HEK293 (cell line): ENCODE results near the gene FNIP1.

Experiments used
- PATZ1 ChIP-seq: fragments of 450-650 bp; formaldehyde crosslinking; IDR thresholded peaks from 2 replicates; pipeline ENCODE4 v1.5.1; 2016; ENCODE audit warnings: missing biosample characterization, missing genetic modification characterization
- REPIN1 ChIP-seq: fragments of 450-650 bp; formaldehyde crosslinking; IDR thresholded peaks from 2 replicates; pipeline ENCODE4 v1.5.1; 2017; ENCODE audit warnings: missing biosample characterization, missing genetic modification characterization, low read depth
- ZNF660 ChIP-seq: fragments of 450-650 bp; IDR thresholded peaks from 2 replicates; pipeline ENCODE4 v1.5.1; 2018; ENCODE audit warnings: missing biosample characterization, mild to moderate bottlenecking, missing genetic modification characterization
- ZNF704 ChIP-seq: fragments of 450-650 bp; formaldehyde crosslinking; IDR thresholded peaks from 2 replicates; pipeline ENCODE4 v1.5.1; 2016; ENCODE audit warnings: missing biosample characterization, missing genetic modification characterization
- TF ChIP-seq, protein P1 (sequence below): fragments of 450-650 bp; formaldehyde crosslinking; IDR thresholded peaks from 2 replicates; pipeline ENCODE4 v1.5.1; 2016; ENCODE audit warnings: missing biosample characterization, missing genetic modification characterization

DNA sequence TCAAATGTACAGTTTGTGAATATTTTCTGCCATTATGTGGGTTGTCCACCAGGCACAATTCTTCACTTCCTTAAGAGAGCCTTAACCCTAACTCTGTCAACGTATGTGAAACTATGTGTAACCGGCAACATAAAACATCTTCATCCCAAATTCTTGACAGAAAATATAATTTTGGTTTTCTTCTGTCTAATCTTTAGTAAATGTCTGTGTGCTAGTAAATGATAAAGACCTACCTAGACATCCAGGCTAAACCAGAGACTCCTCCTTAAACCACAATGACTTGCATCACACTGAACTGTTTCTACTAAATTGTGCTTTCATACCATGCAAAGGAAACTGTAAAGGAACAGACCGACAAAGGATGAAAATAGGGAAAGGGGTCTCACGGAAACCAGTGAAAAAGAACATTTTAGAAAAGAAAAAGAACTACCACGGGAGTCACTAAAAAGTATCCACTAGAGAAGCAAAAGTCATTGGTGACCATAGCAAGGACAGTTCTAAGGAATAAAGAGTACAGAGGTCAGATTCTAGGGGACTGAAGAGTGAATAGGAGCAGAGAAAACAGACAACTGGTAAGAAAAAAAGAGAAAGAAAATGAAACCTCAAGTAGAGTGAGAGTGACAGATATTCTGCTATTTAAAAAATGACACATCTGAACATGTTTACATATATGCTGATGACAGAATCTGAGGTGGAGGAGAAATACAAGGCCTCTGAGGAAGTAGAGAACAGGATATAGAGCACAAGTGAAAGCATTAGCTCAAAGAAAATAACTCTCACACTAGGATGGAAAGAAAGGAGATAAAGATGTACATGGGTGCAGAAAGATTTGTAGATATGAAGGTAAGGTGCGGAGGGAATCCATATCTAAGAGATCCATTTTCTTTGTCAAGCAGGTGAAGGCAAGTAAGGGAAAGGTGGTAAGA is 49.4 kb downstream of the FNIP1 start:
- TF ChIP-seq, protein P1, sequence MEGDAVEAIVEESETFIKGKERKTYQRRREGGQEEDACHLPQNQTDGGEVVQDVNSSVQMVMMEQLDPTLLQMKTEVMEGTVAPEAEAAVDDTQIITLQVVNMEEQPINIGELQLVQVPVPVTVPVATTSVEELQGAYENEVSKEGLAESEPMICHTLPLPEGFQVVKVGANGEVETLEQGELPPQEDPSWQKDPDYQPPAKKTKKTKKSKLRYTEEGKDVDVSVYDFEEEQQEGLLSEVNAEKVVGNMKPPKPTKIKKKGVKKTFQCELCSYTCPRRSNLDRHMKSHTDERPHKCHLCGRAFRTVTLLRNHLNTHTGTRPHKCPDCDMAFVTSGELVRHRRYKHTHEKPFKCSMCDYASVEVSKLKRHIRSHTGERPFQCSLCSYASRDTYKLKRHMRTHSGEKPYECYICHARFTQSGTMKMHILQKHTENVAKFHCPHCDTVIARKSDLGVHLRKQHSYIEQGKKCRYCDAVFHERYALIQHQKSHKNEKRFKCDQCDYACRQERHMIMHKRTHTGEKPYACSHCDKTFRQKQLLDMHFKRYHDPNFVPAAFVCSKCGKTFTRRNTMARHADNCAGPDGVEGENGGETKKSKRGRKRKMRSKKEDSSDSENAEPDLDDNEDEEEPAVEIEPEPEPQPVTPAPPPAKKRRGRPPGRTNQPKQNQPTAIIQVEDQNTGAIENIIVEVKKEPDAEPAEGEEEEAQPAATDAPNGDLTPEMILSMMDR (tag by site-specific recombination): no peak
- TF ChIP-seq ZNF660 (tag by site-specific recombination) (no peak), ZNF704 (no peak), PATZ1 (tag by site-specific recombination) (no peak), REPIN1 (tag by site-specific recombination) (no peak)
